NCI-H345 treated with DMSO at 0.1 percent for 48 hours (cell line): ENCODE data around the gene HS3ST5.

Experiments used
- DNase-seq: peaks from one replicate; lab custom pipeline; 2025; ENCODE audit not compliant: unreplicated experiment; lab: John Stamatoyannopoulos, UW

The HS3ST5 gene

DNA sequence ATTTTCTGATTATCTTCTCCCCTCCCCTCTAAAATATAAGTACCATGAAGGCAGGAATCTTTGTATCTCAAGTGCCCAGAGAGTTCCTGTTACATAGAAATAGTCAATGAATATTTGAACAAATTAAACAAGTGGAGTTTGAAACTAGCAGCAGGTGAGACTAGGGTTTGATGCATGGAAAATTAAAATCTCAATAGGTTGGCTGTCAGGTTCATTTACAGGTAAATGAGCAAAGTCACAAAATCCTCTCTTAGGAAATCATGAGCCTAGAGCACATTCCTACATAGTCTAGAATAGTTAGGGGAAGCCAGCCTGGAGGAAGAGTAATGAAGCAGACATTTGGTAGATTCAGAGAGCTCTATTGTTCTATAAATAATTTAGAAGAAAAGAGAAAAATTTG, 140.4 kb downstream of the HS3ST5 start:
- no peak for DNase-seq

DNA sequence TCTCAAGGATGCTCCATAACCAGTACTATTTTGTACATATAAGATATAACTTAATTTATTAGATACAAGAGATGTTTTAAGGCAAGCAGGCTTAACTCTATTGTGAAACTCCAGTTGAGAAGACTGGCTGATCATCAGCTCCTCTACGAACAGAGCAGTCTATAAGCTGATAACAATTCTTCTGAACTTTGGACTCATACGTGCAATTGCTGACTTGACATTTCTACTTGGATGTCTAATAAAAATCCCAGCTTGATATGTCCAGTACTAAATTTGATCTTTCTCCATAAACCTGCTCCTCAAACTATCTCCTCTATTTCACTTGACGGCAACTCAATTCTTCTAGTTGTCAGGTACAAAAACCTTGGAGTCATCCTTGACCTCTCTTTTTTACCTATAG, 141.9 kb downstream of the HS3ST5 start:
- no peak for DNase-seq

DNA sequence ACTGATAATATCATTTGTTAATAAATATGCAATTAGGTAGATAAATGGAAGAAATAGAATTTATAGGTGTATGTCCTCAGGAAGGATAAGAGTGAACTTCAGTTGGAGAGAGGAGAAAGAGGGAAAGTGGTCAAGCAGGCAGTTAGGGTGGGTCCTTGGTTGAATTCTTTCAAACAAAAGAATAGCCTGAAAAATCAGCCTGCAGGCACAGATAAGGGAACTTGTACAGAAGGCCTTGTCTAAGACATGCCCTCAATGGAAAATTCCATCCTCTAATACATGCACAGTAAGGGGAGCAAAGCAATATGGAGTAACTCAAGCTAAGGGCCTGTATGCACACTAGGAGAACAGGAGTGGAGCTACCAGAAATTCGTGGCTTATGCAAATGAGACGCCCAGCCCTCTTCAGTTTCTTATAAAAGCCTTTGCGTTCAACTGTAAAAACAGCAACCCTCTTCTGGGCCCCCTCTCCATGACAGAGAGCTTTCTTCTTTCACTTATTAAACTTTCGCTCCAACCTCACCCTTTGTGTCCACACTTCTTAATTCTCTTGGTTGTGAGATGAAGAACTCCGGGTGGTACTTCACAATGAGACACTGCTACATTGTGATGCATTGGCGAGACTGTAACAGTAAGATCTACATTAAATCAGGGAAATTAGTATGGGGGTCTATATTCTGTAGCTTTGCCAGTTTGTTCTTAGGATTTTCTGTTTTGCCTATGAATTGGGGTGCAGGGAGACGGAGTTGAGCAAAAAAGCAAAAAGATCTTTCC, 147.0 kb downstream of the HS3ST5 start:
- no peak for DNase-seq

DNA sequence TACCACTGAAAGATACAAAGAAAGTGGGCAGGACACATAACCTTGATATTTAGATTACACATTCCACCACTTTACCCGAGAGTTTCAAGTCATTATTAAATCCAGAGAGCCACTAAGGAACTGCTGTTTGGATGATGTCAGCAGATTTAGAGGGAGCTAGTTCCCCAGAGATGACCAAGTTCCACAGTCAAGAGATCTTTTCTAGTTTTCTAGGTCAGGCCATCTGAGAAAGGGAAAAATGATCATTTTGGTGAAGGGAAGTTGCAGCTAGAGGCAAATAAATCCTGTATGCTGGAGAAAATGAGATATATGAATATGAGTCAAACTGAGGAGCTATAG, 147.8 kb downstream of the HS3ST5 start:
- no peak for DNase-seq

DNA sequence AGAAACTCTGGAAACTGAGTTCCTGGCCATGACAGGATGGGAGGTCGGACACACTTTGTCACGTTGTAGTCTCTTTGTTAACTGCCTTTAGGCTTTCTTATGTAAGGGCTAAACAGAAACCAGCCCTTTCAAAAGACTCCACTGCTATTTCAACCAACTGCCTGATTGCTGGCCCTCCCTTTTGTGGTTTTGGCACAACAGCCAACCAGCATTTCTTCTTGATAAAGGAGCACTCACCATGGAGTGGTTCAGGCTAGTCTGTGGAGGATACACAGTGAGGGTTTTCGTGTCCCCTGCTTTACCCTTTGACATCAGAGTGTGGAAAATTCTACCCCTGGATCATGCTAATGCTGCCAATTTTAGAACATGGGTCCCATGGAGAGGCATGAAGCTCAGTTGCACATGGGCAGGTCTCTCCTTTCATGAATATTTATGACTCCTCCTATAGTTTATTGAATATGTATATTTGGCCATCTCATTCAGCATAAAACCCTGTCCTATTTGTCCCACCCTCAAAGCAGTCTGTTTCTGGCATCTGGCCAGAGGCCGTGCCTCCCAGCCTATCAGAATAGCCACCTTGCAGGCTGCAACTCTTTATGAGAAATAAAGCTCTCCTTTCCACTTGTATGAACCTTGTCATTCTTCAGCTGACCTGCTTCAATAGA, 148.3 kb downstream of the HS3ST5 start:
- DNase-seq, result no peak

DNA sequence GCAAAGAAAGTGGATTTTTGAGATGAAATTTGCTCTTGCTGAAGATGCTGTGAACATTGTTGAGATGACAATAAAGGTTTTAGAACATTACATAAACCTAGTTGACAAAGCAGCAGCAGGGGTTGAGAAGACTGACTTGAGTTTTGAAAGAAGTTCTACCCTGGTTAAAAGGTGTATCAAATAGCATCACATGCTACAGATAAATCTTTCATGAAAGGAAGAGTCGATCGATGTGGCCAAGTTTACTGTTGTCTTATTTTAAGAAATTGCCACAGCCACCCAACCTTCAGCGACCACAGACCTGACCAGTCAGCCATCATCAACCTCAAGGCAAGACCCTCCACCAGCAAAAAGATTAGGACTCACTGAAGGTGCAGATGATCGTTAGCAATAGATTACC, 155.3 kb downstream of the HS3ST5 start:
- DNase-seq, result no peak

DNA sequence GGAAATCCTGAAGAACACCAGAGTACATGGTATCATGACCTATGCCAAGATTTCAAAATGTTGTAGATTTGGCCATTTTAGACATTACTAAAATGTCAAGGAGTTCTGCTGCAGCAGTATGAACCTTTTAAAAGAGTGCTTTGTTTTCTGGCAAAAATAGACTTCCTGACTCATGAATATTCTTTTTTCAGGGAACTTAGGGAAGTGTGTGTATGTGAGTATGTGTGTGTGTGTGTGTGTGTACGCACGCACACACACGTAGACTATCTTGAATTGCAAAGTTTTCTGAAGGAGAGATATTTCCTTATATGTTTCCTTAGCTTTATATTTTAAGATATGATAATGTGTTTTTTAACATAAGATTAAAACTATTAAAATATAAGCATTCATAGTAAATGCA, 161.2 kb downstream of the HS3ST5 start:
- DNase-seq, result no peak

DNA sequence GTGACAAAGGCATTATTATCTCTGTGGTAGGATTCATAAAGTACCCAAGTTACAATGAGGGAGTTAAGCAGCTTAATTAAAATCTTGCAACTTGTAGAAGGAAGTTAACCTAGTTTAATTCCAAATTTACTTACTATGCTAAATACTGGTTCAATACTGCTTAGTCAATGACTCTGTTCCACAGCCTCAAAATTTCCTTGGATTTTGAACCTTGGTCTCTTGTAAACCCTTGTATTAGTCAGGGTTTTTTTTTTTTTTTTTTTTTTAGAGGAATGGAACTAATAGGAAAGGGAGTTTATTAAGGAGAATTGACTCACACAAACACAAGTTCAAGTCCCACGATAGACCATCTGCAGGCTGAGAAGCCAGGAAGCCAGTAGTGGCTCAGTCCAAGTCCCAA, 163.4 kb downstream of the HS3ST5 start:
- no peak for DNase-seq

DNA sequence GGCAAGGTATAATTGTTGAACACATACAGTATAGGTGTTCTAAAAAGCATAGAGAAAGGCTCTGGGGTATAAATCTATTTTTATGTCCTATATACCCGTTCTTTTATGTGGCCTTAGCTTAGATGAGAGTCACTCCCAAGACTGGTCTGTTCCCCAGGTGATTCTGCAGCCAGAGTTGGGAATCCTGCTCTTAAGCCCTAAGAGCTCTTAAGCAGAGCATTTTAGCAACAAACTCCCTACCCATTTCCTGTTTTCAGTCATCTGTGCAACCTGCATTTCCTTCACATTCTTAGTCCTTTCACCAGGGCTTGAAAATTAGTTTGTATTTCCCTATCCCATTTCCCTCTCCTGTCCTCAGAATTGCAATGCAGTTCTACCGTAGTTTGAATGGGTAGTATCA, 166.1 kb downstream of the HS3ST5 start:
- no peak for DNase-seq

DNA sequence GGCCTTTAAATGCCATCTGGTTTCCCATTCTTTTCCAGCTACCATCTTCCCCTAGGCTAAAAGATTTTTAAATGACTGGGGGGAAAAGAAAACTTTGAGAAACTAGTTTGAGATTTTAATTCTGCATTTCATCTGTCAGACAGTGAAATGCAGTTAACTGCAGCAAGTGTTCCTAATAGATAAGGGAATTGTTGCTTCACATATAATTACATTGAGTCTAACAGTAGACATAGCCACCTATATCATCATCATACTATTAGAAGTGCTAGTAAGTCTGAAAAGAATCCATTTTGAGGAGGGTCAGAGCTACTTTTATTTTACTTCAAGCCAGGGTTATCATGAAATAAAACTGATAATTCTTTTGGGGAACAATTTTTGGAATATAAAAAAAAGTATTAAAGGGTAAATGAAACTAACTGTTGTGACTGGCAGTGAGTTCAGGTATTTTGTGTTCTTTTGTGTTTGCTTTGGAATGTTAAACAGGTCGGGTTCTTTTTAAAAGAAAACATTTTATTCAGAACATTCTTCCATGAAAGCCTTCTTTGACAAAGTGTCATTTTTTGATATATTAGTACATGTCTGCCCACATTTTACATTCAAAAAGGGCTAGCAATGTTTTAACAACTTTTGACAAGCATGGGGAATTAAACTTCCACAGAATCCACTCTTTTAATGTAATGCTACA, 170.1 kb downstream of the HS3ST5 start:
- DNase-seq, result no peak

DNA sequence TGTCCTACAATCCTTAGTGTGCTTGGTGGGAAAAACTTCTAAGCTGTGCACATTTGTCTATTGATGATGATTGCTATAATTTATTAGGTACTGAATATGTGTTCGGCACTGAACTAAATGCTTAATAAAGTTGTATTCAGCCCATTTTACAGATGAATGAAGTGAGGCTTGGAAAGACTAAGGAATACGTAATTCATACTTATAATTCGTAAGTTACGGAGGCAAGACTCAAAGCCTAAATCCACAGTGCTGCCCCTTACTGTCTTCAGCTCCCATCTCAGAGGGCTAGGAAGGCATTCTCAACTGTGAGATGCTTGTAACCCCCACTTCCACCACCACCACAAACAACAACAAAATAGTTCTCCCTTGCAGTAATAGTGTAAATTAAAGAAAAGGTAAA, 171.3 kb downstream of the HS3ST5 start:
- no peak for DNase-seq

DNA sequence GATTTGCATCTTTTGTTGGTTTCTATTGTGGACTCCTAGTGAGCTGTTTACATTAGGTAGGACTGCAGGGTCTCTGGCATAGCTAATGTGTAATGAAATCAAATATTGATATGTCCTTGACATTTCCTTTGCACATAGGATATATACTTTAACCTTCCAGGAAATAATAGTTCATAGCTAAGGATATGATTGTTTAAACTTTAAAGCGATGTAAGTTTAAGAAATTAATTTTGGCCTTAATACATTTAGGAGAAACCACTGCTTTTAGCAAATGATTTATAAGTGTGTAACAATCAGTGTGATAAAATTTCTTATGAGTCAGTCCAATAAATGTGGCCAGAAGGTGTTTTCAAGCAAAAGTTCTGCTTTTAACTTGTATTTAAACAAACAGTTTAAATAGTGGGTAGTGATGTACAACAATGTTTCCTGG, 171.8 kb downstream of the HS3ST5 start:
- DNase-seq, result no peak

DNA sequence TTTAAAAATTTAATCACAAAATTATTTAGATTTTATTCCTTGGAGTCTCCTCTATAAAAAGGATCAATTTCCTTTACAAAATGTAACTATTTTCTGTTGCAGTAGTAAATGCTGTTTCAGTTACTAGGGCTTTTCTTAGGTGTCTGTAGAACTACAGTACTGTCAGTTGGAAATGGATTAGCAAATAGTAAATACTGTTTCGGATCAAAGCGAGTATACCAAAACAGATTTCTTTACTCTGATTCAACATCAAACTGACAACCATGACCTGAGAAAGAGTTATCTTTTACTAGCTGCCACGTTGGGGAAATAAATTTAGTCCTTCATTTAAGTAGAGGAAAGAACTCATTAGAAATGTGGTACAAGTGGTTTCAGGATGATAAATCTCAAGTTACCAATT, 172.5 kb downstream of the HS3ST5 start:
- no peak for DNase-seq

DNA sequence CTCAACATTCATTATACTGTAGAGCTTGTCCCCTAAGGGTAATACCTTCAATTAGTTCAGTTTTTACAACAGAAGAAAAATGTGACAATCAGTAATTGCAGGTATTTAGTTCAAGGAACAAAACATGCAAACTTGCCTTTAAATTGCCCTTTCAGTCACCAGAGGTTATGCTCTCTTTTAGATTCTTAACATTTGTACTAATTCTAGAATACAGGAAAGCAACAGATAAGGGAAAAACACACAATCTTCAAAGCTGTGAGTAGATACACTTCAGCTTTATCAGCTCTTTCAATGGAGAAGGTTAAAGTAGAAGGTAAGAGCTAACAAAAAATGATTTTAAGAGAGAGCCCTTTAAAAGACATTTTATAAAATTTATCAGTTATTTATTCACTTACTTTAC, 173.1 kb downstream of the HS3ST5 start:
- no peak for DNase-seq

DNA sequence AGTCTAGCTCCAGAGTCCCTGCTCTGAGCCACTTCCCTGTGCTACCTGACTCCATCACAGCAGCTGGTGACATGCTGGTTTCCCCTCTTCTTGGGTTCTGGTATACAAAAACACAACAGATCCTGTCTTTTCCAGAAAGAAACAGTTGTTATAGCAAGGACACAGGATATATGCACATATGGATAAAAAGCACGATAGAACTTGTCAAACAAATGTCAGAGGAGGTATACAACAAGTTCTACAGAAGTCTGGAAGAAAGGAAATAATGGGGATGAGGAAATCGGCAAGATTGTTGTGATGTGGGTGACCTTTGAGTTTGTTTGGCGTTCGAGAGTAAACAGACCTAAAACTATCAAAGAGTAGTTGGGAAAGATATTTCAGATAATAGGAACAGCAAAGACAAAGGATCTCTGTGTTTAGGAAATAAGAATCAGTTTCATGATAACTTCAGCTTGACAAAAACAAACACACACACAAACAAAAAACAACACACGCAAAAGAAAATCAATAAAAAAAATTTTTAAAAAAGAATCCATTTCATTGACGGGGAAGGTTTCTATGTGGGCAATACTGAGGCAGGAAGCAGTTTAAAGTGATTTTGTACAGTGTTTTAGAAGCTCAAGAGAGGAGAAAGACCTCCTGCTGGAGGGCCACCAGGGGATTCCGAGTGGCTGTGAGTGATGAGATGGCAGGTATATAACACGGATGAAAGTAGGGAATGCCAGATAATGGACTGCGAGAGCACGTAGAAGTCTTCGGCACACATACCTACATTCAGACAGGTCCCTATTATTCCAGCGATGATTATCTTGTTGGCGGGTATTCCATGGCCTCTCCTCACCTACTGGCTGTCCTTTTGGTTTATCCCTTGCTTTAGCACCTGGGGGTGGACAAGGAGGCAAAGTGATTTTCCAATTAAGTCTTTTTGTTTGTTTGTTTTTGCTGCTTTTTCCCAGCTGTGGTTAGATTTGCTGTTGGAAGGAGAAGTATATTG, 174.9 kb downstream of the HS3ST5 start:
- no peak for DNase-seq

DNA sequence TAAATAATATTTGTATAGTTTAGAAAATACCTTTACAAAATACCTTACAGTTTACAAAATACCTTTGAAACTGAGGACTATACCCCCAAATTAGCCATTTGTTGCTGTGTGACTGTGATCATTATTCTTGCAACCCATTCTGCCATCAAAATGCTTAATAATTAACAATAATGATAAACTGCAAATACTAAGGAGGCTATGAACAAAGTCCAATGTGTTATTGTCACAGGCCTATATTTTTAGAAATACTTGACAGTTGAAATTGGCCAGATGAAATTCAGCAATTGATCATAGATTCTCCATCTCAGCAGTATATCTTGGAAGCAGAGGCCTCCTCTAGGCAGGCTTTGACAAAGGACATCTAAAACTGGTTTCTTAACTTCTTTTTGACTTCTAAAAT, 178.6 kb downstream of the HS3ST5 start:
- DNase-seq, result no peak

DNA sequence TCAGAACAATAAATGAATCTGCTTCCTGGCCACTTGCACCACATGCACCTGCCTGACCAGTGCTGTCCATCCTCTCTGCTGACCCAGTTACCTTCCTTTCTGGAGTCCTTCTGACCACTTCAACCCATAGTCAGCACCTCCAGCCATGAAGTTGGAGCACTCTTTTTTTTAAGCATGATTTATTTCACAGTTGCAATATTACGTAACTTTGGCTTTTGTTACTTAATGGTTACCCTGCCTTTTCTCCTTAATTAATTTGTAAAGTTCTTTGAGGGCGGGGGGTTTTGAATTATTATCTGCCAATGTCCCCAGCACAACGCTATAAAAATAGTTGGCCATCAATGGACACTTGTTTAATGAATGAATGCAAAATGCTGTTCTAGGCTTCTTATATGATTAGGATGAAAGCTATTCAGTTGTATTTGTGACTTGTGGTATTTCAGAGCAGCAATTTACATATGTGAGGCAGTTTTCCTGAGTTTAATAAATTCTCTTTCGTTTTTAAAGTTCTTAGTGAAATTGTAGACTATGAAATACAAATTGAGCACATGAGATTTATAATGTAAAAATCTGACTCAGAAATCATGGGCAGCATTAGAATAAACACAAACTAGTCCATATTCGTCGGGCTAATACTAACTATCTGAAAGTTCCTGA, 180.0 kb downstream of the HS3ST5 start:
- no peak for DNase-seq

DNA sequence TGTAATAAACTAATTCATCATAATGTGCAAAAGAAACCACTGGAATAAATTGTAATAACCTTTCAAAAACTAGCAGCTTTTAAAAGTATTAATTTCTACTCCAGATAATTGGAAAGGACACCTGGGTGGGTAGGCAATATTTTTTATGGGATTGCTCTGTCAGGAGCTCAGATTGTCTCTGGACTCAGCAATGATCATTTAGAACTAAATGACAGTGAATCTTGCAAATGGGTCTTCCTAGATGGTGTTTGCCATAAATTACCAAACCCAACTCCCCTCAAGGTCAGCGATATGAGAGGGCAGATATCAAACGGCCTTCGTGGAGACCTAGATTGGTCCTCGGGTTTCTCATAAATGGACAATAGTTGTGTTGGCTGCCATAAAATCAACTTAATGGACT, 181.9 kb downstream of the HS3ST5 start:
- no peak for DNase-seq

DNA sequence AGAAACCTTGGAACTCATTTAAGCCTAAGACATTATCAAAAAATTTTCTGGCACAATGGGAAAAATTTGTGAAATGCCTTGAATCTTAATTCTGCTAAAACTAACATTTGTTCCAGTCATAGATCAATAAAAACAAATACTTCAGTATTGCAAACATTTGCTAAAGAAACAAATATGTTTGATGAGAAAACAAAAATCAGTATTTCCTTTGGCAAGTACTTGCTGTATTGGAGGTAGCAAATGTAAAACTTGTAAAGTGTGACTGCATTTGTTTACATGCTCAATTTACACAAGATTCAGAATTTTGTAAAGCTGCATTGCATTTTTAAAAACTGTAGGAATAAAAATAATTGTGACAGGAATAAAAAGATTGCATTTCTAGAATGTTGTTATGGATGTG, 183.1 kb downstream of the HS3ST5 start:
- no peak for DNase-seq

DNA sequence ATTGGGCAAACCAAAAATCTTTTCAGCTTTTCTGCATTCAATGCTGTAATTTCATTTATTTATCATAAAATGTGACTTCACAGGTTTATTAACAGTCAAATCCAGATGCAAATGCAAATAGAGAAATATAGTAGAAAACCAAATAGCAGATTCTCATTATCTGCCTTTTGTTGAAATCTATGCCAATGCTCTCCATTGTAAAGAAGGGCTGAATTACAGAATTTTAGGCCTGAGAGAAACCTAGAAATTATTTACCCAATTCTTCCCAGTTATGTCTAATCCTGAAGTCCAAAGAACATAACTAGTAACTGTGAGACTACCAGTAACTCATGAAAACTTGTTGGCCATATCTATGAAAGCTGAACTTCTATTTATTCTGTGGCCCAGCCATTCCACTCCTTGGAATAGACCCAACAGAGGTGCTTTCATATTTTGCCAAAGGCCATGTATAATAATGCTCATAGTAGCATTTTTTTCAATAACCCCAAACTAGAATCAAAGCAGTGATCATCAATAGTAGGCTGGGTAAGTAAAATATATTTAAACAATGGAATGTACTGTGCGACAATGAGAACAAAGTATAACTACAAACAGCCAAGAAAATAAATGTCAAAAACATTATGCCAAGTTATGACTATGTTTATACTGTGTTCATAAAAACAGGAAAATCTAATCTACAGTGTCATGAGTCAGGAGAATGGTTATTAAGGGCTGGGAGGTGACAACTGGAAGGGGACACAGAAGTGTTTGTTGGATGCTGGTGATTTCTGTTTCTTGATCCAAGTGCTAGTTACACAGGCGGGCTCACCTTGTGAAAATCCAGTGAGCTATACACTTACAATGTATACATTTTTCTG, 183.8 kb downstream of the HS3ST5 start:
- DNase-seq, result no peak
